Activated gamma-delta T cell treated with Interleukin-2 at 50 U/mL for 16 hours (primary cell): ENCODE results near the gene MACROD2.

Experiments
- DNase-seq: peaks from one replicate; pipeline ENCODE4 v3.0.0-alpha.2; 2020

MACROD2 gene

DNA sequence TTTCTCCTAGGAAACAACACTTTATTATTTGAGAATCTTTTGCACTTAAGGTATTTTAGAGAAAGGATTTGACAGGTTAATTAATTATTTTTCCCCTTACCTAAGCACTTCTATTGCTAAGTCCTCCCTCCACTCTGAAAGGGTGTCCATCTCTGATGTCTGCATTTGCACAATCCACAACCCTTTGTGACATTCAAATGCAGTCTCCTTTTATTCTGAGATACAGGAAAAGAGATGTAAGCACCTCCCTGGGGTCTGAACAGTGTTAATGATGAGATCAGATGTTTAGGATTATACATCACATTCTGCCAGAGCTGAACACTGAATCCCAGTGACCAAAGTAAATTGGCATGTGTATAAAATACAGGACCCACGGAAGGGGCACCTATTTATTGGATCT, 1206.3 kb downstream of the MACROD2 start:
- DNase-seq, result no peak

DNA sequence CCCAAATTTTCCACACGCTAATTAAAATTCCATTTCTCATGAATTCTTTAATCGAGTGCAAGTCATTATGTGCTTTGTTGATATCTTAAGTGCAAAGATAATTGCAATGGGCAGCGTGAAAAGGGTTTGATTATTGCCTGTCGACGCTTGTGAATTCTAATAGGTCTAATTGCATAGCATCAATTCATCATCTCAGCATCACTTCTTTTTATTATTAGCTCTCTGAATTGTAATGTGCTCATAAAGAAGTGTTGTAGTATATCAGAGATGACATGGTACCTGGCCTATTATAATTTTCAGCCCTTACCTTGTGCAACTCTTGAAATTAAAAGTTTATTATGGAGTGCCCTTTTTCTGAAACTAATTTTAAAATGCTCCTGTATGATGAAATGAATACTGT, 1208.9 kb downstream of the MACROD2 start:
- DNase-seq, result no peak

DNA sequence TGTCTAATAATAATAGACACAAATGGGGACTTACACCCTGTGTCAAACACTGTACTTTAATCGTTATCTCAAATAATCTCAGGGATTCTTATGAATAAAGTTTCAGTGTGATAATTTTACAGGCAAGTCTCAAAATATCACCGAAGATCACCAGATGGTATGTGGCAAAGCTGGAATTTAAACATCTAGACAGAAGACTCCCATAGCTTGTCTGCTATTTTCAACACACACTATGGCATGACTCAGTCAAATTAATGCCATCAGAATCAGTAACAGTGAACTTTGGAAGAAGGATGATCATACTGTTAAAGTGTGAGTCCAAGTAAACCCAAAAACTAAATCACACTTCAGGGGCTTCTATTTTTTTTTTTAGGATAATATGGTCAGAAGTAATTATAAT, 1209.7 kb downstream of the MACROD2 start:
- DNase-seq, result no peak

DNA sequence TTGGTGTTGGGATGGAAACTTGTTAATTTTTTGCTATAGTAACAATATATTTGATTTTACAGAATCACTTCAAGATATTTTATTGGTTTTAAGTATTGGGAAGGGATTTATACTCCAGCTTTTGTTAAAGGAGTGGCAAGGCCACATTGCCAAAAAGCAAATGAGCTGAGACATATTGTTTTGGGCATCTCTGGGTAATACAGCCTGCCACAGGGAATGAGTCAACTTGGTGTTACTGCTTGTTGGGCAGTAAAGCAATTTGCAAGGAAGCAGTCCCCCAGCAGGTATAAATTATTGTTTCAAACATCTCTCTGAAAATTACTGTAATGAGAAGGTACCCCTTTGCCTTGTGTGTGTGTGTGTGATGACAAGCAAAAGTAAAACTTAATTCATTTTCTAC, 1210.4 kb downstream of the MACROD2 start:
- no peak for DNase-seq

DNA sequence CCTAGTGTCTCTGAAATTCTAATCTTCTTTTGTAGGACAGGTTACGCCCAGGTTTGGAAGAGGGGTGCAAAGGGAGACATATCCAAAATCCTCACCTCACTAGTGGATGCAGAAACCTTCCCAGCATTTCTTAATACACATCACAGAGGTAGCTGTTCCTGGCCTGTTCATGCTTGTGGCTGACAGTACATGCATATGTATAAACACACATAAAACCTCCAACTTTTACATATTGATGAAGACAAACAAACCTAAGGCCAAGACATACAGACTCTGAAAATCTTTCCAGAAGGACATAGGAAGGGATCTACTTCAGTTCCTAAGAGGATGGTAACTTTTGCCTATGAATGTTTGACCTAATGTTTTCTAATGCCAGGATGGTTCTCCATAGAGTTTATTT, 1214.2 kb downstream of the MACROD2 start:
- DNase-seq, result no peak

DNA sequence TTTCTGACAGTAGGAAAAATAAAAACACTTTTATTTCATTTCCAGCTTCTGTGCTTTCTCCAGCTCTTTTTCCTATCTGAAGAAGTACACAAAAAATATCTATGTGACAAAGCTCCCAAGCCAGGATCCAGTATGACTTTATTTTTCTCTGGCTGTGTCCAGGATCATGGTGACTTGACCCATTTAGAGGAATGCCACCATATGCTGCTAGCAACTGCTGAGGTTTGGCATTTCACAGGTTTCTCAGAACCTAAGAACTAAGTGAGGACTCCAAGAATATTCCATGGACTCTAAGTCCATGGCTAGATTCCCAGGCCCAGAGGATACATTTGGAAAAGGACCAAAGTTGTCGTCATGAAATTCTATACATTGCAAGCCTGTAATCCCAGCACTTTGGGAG, 1218.7 kb downstream of the MACROD2 start:
- no peak for DNase-seq

DNA sequence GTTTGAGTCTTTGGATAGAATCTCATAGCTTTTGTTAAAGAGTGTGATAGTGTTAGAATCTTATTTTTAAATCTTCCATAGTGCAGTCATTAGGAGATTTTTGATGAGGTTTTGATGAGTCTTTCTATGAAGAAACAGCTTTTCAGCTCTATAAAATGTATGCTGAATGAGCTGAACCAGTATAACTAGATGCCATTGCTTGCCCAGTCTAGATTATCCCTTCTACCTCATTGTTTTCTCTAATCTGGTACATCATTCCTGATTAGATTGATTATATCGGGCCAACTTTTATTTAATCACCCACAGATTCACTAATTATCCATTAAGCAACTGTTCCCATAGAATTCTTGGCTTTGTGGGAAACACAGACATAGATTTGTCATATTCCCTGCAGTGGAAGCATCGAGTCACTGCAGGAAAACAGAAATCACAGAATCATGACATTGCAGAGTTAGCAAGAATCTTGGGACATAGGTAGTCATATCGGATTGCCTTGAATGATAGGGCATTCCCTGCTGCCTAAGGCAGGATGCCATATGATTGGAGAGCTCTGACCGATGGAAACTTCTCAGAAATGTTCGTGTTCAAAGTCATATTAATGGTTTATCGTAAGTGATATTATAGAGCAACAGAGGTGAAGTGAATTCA, 1224.8 kb downstream of the MACROD2 start:
- DNase-seq, result no peak

DNA sequence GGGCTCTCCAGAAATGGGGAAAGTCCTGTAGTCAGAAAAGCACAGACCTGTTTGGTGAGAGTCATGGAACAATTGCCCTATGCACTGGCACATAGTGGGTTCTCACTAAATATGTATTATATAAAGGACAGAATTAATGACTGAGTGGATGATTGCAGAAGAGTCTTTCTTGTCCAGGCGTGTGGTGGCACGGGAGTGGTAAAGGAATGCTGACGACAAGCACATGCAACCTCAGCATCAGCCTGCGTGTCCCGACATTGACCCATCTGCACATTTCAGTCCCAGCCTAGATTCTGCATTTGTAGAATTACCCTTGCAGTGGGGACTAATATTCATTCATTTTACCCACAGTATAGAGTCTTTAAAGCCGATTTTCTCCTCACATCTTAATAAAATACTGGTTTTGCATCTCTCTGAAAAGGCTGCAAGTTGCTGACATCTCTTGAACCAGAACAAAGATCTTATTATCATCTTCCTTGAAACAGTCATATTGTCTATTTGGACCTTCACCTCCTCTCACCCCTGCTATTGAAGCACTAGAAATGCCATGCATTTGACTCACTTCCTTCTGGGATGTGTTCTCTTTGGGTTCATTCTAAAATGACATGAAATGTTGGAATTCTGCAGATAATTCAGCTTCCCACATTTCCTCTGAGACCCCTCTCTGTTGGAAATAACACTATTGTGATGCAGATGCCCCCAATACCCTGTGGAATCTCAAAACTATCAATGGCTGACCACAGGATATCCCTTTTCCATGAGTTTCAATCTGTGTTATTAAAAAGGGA, 1225.7 kb downstream of the MACROD2 start:
- no peak for DNase-seq

DNA sequence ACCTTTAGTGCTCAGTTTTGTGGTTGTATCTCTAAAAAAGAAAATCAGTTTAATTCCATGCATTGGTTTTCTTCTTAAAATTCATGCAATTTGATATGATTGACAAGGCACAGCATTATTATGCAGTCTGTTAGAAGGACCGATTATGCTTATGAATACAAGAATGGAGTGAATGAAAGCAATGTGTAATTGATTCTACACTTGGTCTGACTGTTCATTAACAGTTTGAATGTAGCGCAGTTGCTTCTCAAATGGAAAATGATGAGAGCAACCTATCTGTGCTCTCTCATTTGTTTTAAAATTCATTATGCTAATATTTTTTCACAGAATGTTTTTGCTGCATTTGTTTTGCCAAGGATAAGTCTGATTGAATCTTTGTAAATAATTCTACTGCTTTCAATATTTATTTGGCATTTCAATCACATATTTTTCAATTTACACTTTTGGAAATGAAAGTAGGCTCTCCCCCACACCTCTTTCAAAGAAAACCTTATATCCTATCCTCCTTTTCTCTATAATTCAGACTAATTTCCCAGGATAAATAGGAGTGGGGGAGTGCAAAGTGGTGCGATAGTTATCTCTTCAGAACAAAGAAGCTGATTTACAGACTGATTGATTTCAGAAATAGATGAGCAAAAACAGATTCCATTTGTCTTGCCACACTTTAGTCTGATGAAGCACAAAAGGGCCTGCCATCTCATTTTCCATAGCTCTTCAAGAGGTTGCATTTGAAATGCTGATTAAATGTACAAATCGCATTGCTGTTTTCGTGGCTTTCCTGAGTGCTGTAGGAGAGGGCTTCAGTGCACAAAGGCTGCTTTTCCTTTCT, 1227.4 kb downstream of the MACROD2 start:
- no peak for DNase-seq

DNA sequence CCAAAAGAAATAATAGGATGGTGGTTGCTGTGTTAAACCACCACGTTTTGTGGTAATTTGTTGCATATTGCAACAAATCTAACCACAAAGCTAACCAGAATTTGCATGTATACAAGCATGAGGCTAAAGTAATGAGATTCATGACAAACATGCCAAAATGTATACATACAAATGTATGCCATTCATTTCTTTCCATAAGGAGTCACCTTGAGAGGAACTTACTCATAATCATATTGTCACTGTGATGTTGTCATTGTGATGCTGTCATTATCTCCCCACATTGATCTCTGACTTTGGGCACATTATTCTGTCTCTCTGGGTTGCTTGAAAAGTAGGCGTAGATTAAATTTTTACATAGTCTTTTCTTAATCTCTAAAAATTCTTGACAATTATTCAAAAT, 1228.9 kb downstream of the MACROD2 start:
- no peak for DNase-seq

DNA sequence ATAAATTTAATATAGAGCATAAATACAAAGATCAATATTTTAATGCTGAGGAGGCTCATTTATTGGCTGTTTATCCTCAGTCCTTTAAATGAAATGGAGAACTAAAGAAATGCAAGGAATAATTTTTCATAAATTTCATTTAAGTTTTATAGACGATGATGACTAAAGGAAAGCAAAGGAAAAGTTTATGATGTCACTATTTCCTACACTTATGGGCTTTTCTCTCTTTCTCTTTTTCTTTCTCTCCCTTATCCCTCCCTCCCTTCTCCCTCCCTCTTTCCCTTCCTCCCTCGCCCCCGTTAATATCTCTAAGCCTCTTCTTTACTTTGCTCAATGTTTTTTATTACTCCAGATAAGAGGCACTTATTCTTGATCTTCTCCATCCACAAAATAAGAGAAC, 1231.8 kb downstream of the MACROD2 start:
- DNase-seq, result no peak

DNA sequence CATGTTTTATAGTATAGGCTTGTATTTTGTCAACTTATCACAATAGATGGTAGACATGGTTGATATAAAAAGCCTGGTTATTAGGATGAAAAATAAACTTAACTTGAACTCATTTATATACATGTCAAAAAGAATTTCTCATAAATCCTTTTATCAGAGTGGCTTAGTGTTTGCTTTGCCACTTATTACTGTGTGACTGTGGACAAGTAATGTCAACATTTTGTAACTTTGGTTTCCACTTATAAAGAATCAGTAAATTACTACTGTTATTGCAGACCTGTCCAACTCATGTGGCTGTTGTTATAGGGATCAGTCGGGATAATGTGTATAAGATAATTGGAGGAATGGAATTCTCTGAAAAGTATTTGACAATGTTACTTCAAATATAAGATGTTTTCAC, 1236.9 kb downstream of the MACROD2 start:
- DNase-seq, result no peak

DNA sequence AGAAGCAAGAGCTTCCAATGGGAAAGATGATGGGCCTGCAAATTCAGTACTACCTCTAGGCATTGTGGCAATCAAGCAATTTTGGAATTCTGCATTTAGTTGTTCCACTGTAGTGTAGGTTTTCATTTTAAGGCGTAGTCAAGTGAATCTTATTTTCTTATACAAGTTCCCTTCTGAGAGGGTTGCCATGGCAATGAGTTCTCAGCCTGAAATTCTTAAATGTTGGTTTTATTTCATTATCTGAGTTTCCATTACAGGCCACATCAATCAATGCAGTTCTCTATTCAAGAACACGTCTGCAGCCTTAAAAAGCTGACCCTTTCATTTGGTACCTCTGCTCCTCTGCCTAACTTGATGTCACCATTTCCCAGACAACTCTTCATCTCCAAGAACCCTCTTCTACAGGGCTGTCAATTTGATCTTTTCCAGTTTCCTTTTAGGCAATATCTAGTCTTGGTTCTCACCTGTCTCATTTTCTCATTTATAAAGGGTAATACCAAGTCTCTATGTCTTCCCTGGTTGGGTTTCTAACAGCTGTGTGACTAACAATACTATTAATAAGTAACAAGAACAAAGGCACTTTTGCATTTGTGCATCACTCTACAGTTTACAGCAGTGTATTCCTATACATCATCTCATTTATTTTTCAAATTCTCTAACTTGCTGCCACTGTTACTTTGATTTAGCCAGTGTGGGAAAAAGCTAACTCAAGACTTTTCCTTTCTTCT, 1240.3 kb downstream of the MACROD2 start:
- no peak for DNase-seq

DNA sequence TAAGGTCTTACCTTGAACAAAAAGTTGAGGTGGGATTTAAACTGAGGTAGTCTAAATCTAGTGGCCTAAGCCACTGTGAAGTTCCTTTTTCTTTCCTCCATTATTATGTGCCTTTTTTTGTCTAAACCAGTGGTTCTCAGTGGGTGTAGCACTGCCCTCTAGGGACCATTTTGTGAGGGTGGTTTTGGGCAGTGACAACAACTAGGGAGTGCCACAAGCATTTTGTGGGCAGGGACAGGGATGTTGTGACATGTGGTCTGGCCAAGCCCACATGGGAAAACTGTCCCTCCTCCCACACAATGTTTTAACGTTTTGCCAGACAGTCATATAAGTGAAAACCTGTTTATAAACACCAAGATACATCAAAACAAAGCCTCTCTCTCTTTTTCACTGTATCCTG, 1241.5 kb downstream of the MACROD2 start:
- DNase-seq, result peak; percentile 4

DNA sequence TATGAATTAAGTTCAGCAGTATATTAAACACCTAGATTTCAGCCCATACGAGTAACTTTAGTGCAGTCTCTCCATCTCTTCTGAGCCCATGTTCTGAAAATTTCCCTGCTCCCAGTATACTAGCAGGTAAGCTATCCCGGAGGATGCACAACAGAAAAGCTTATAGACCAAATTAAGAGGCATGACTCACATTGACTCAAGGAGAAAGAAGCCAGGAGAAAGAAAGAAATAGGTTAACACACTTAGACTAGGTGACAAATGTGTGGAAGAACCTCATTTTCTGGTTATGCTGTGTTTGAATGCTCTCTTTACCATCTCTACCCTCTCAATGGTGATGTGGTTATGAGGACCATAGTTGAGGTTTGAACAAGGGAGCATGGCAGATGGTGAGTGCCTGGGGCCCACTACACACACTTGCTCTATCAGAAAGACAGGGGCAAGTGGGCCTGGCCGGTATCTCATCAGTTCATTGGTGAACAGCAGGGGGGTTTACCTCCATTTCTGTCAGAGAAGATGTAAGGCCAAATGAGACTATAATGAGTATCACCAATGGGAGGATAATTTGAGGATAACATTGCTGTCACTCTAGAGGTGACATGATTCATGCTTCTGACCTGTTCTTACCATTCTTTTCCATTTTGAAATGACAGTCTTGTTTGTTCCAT, 1244.4 kb downstream of the MACROD2 start:
- DNase-seq, result no peak

DNA sequence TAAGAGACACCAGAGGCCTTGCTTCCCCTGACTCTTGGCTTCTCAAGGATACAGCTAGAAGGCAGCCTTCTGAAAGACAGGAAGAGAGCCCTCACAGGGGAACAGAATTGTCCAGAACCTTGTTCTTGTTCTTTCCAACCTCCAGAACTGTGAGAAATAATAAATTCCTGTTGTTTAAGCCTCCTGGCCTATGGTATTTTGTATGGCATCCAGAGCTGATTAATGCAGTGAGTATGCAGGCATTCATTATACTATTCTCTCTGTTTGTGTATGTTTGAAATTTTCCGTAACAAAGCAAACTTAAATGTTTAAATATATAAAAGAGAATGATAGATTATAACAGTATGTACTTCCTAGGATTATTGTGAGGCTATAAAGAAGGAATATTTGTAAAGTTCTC, 1245.5 kb downstream of the MACROD2 start:
- no peak for DNase-seq

DNA sequence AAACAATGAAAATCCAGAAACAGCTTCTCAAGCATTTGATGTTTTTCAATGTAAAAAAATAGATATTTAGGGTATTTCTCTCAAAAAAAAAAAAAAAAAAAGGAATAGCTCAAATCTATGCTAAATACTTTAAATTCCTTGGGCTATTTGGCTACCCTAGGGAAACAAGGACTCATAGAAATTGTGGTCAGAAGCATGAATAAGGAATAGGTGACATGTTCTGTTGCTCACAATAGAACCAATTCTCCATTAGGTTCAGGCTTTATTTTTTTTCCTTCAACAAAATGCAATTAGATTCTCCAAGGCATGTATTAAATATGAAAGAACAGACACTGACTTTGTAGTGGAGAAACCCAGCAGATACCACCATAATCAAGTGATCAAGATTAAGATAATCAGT, 1246.4 kb downstream of the MACROD2 start:
- no peak for DNase-seq

DNA sequence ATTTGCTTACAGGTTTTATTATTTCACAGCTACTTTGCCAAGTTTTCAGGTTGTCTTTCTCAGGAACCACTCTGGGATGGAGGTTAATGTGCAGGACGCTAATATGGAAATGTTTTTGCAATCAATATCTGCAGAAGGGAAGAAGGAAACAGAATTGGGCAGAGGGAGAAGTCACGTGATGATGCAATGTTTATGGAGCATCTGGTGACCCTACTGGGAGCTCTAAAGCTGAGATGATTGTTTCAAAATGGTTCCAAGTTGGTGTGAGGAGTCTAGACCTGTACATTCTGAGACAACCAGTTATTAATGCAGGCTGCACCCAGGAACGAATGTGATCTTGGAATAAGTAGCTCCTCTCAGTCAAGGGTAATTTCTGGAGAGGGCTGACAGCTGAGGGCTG, 1247.5 kb downstream of the MACROD2 start:
- no peak for DNase-seq

DNA sequence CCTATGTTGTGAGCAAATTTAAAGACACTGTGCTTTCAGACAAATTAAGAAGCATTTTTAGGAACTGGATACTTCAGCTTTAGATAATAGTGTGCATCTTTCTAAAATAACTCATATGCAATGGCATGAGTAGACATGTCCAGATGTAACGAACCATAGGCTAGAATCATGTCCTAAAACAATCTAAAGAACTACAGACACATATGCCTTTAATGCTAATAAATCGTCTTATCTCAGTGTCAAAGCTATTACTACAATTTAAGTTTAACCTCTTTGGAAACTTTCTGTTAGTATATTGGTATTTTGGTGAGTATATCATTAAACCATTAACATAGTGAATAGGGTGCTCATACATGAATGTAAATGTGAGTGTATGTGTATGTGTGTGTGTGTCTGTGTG, 1250.6 kb downstream of the MACROD2 start:
- DNase-seq, result no peak

DNA sequence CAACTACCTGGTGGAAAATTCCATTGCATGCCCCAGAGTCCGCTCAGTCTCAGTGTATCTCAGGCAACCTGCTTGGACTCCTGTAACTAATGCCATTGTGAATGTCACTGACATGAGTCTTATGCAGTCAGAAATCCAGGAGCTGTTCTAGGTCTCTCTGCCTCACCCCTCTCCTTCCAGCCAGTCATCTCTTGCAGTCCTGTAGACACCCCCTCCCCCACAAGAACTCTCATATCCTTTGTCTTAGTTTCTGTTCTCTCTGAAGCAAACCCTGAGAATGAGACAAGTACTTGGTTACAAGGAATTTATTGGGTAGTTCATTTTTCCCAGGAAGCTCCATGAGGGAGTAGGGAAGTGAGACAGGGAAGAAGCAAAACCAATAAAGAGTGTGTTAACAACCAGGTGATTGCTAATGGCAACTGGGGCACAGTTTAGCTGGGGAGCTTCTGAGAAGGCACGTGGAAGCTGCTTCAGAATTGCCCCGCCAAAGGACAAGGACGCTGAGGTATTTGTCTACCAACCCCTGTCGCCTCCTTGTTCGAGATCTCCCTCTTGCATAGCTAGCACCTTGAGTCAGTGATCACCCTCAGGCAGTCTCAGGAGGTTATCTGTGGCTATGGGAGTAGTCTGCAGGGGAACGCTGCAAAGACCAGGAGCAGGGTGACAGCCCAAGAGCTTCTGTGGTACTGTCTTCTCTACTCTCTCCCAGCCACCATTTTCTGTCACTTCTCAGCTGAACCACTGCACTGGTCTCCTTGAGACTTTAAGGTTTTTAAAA, 1253.5 kb downstream of the MACROD2 start:
- no peak for DNase-seq

DNA sequence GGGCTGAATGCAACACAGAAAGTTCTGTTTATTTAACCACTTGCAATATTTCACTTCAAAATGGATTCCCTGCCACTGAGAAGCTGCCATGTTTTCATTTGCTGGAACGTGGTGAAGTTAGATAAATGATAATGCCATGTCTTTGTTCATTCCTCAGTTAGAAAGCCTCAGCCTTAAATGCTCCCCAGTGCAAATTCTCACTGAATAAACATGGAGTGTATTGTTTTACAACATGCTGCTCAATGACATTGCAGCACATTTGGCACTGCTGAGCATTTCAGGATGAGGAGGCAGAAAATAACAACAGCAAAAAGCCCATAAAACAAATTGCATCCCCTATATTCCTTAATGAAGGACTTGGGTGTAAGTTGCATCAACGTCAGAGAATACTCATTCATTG, 1255.9 kb downstream of the MACROD2 start:
- DNase-seq, result no peak

DNA sequence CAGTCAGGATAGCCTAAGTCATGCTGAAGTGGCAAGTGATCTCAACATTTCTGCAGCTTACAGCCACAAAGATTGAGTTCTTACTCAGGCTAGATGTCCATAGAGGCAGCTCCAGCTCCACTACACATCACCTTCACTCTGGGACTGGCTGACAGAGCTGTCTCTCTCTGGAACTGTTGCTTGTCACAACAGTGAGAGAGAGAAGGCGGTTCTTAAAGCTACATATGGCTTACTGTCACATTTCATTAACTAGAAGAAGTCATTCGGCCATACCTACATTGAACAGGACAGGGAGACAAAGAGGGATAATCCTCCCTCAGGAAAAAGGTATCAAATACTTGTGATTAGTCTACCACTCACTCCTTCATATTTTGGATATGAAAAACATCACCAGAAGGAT, 1257.0 kb downstream of the MACROD2 start:
- DNase-seq, result no peak
